22Rv1 (cell line): ENCODE measurements around the gene CNOT1.

ENCODE experiments used
- ZFX ChIP-seq: fragments of 450-650 bp; IDR thresholded peaks from 2 replicates; pipeline ENCODE4 v1.6.1; 2017; ENCODE audit warnings: antibody characterized with exemption, borderline replicate concordance
- TF ChIP-seq, protein P1 (sequence below): fragments of 450-650 bp; IDR thresholded peaks from 2 replicates; pipeline ENCODE4 v1.5.1; 2017; ENCODE audit warnings: mild to moderate bottlenecking

DNA sequence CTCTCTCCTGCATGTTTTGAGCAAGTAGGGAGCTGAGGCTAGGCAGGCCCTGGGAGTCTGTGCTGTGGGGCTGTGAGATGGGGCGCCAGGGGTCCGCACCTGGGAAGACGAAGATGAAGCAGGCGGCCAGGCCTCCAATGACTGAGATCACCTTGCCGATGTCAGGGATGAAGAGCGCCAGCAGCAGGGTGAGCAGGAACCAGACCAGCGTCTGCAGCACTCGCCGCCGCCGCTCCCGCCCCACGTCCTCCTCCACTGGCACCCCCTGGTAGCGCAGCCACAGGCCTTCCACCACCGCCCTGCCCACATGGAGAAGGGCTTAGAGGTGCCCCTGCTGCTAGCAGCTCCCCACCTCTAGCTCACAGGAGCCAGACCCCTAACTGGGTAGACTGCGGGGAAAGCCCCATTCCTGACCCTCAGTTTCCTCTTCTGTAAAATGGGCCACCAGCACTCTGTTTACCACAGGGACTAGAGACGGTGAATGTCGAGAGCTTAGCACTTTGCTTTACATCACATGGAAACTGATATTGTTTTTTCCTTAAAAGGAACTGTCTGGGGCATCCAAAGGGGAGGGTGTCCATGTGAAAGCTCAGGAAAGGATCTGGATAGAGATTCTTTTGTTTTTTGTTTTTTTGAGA lies 41.4 kb upstream of the CNOT1 start:
- TF ChIP-seq, protein P1, sequence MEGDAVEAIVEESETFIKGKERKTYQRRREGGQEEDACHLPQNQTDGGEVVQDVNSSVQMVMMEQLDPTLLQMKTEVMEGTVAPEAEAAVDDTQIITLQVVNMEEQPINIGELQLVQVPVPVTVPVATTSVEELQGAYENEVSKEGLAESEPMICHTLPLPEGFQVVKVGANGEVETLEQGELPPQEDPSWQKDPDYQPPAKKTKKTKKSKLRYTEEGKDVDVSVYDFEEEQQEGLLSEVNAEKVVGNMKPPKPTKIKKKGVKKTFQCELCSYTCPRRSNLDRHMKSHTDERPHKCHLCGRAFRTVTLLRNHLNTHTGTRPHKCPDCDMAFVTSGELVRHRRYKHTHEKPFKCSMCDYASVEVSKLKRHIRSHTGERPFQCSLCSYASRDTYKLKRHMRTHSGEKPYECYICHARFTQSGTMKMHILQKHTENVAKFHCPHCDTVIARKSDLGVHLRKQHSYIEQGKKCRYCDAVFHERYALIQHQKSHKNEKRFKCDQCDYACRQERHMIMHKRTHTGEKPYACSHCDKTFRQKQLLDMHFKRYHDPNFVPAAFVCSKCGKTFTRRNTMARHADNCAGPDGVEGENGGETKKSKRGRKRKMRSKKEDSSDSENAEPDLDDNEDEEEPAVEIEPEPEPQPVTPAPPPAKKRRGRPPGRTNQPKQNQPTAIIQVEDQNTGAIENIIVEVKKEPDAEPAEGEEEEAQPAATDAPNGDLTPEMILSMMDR, result no peak
- TF ChIP-seq ZFX, result no peak
